Measurements from ENCODE around the gene CDH2. TPM values are rescaled to one million over a fixed set of nuclear protein-coding genes. Genes with fewer than 3 reads are reported as not detected.

The CDH2 gene
- total RNA-seq, 1 donor from 2014 or later = 3.7 TPM

GRCh38 chr18:28005164-28005563 lies 171.8 kb downstream of the CDH2 start:
- H3K4me3 ChIP-seq = no peak overlapping the region
- intact Hi-C loops (cut with DNase I) = no loop called here

GRCh38 chr18:28004606-28005005 lies 172.3 kb downstream of the CDH2 start:
- no peak overlapping the region for H3K4me3 ChIP-seq
- H3K27me3 ChIP-seq = no peaks in the 10 kb centered on the region
- no peak for DNase-seq (ENCODE audit: extremely low spot score in 2 of 2)
- intact Hi-C loops (cut with DNase I) = no loop called here
- H3K9me3 ChIP-seq = no peaks in the 10 kb centered on the region
- H3K4me1 ChIP-seq = no peaks in the 10 kb centered on the region
- no peaks in the 10 kb centered on the region for H3K36me3 ChIP-seq
- no peak overlapping the region for H3K27ac ChIP-seq
- no peak for TF ChIP-seq POLR2AphosphoS5 (IDR thresholded peaks at IDR 0.05; ENCODE audit: insufficient read depth in 1 of 2, low read depth in 1 of 2)

More at GRCh38 chr18:28005164-28005563, 171.8 kb downstream of the CDH2 start:
- Histone ChIP-seq H3K9me3 (no peaks in the 10 kb centered on the region), H3K27ac (no peak overlapping the region), H3K4me1 (no peaks in the 10 kb centered on the region), H3K27me3 (no peaks in the 10 kb centered on the region), H3K36me3 (no peaks in the 10 kb centered on the region)
- no peak for DNase-seq (ENCODE audit: extremely low spot score in 2 of 2)
- TF ChIP-seq POLR2A (IDR thresholded peaks at IDR 0.05) = no peak
- TF ChIP-seq CTCF (IDR thresholded peaks at IDR 0.05) = no peak
- no peak for TF ChIP-seq POLR2AphosphoS5 (IDR thresholded peaks at IDR 0.05; ENCODE audit: insufficient read depth in 1 of 2, low read depth in 1 of 2)

GRCh38 chr18:28003451-28003850 lies 173.5 kb downstream of the CDH2 start:
- TF ChIP-seq CTCF (IDR thresholded peaks at IDR 0.05) = no peak
- TF ChIP-seq POLR2AphosphoS5 (IDR thresholded peaks at IDR 0.05; ENCODE audit: insufficient read depth in 1 of 2, low read depth in 1 of 2) = no peak
- no peak for TF ChIP-seq POLR2A (IDR thresholded peaks at IDR 0.05)
- Histone ChIP-seq H3K36me3 (no peaks in the 10 kb centered on the region), H3K27ac (no peak overlapping the region), H3K4me3 (no peak overlapping the region), H3K9me3 (no peaks in the 10 kb centered on the region), H3K4me1 (no peaks in the 10 kb centered on the region), H3K27me3 (no peaks in the 10 kb centered on the region)
- DNase-seq (ENCODE audit: extremely low spot score in 2 of 2) = no peak
- intact Hi-C loops (cut with DNase I) = no loop called here

GRCh38 chr18:28002841-28003240 lies 174.1 kb downstream of the CDH2 start:
- H3K4me3 ChIP-seq = no peak overlapping the region
- H3K27me3 ChIP-seq = no peaks in the 10 kb centered on the region
- no peak overlapping the region for H3K27ac ChIP-seq
- intact Hi-C loops (cut with DNase I) = no loop called here
- no peaks in the 10 kb centered on the region for H3K4me1 ChIP-seq
- no peaks in the 10 kb centered on the region for H3K36me3 ChIP-seq
- DNase-seq (ENCODE audit: extremely low spot score in 2 of 2) = no peak
- no peak for TF ChIP-seq CTCF (IDR thresholded peaks at IDR 0.05)
- TF ChIP-seq POLR2AphosphoS5 (IDR thresholded peaks at IDR 0.05; ENCODE audit: insufficient read depth in 1 of 2, low read depth in 1 of 2) = no peak
- no peak for TF ChIP-seq POLR2A (IDR thresholded peaks at IDR 0.05)
- H3K9me3 ChIP-seq = no peaks in the 10 kb centered on the region

- DNase-seq (ENCODE audit: extremely low spot score in 2 of 2) = no peak
- Histone ChIP-seq H3K27ac (no peak overlapping the region), H3K4me3 (no peak overlapping the region), H3K36me3 (no peaks in the 10 kb centered on the region), H3K4me1 (no peaks in the 10 kb centered on the region), H3K27me3 (no peaks in the 10 kb centered on the region), H3K9me3 (no peaks in the 10 kb centered on the region)
- no peak for TF ChIP-seq CTCF (IDR thresholded peaks at IDR 0.05)
- TF ChIP-seq POLR2A (IDR thresholded peaks at IDR 0.05) = no peak
- TF ChIP-seq POLR2AphosphoS5 (IDR thresholded peaks at IDR 0.05; ENCODE audit: insufficient read depth in 1 of 2, low read depth in 1 of 2) = no peak
- intact Hi-C loops (cut with DNase I) = no loop called here
Observed at GRCh38 chr18:27996801-27997272, 180.1 kb downstream of the CDH2 start.
